Astrocyte of the hippocampus (primary cell): Measurements from ENCODE around the gene CDC16.
A peak's percentile ranks its signal among the peaks of the same experiment; 100 is the strongest.

Experiments used
- DNase-seq: peaks from one replicate; pipeline ENCODE4 v3.0.0; 2011; ENCODE audit warnings: low read depth, low spot score

The CDC16 gene

DNA sequence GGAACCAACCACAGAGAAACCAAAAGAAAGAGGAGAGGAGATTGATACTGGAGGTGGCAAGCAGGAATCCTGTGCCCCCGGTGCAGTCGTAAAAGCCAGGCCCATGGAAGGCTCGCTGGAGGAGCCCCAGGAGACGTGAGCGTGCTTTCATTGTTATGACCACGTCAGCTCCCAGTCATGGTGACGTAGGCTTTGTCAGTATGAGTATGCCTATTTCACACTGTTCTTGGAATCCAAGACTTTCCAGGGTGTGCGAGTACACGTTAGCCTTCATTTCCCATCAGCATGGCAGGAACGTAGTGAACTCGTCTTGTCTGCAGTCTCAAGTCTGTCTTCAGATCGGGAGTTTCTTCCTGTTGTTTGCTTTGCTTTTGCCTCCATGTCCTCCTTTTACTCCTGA, 64.2 kb downstream of the CDC16 start:
- DNase-seq = no peak

DNA sequence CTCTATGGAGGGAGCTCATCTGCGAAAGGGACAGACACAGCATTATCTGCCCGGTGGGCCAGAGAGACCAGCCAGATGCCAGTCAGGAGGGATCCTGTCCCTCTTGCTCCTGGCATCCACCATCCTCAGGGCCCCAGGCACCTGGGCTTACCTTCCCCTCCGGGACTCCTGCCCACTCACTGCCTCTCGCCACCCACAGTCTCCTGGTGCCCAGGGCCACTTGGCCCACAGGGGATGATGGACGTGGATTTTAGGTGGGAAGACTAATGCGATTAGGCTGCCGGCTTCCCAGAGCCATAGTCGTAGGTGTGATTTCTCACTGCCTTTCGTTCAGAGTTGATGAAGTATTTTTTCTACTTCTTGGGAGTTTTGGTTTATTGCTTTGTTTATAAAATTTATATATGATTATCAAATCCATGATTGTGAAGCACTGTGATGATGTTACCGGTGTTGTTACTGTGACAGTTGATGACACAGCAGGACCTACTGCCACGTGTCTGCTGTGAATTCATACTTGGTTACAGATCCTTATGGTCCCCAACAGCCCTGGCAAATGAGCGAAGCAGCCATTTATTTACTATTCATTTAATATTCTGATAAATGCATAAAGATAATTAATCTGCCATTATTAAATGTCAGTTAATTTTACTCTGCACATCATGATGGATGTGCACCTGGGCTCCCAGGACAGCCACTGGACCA, 65.1 kb downstream of the CDC16 start:
- DNase-seq = no peak

DNA sequence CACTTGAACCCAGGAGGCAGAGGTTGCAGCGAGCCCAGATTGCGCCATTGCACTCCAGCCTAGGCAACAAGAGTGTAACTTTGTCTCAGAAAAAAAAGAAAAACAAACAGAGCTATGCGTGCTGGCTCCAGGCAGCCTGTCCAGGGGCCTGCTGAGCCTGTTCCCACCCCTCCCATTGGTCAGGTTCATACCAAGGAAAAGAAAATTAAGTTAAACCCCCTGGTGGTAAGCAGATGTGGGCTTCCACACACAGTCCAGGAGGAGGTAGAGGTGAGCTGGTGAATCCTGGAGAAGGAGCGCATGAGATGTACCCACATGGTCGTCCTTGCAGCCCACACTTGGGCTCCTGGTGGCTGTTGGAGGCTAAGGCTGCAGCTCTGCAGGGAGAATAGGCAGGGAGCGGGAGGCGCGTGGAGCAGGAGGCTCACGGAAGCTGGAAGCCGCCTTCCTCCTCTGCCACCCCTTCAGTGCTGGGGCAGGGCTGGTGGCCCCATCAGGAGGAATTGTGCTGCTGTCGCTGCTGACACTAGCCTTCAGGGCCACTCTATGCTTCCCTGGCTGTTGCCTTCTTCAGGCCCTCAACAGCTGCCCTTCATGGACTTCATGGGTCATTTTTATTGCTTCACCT, 69.1 kb downstream of the CDC16 start:
- no peak for DNase-seq

DNA sequence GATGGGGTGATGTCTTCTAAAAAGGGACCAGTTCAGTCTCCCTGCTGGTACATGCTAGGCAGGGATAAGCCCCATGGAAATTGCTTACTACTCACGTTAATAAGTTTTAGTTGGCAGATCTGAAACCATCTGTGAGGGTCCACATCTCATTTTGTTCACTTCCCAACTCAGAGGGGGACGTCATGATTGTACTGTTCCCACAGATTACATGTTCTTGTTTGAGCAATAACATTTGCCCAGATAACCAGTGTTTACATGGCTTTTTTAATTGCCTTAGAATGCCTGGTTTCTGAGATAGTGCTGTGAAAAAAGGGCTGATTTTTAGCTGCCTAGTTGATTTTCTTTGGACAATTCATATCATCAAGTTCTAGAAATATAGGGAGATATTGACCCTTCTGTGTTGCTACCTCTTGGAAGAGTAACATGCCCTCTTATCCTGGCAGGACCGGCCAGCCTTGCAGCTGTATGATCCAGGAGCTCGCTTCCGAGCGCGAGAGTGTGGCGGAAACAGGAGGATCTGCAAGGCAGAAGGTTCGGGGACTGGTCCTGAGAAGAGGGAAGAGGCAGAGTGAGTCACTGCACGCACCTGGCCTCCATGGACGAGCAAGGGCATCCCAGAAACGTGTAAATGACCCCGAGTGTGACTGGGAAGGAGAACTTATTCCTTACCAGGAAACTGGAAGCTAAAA, 69.8 kb downstream of the CDC16 start:
- no peak for DNase-seq

DNA sequence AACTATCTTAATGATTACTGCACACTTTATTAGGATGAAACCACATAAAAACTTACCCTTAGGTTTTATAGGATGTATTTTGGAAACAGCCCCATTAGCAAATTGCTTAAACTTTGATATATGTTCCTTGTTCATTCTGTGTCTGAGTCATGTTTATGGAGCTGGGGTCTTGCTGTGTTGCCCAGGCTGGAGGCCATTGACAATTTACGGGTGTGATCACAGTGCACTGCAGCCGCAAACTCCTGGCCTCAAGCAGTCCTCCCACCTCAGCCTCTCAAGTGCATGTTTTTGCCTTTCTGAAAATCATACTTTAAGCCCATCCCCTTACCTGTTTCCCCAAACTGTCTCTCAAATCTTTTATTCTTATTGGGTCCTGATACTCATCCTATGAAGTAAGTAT, 74.4 kb downstream of the CDC16 start:
- no peak for DNase-seq

DNA sequence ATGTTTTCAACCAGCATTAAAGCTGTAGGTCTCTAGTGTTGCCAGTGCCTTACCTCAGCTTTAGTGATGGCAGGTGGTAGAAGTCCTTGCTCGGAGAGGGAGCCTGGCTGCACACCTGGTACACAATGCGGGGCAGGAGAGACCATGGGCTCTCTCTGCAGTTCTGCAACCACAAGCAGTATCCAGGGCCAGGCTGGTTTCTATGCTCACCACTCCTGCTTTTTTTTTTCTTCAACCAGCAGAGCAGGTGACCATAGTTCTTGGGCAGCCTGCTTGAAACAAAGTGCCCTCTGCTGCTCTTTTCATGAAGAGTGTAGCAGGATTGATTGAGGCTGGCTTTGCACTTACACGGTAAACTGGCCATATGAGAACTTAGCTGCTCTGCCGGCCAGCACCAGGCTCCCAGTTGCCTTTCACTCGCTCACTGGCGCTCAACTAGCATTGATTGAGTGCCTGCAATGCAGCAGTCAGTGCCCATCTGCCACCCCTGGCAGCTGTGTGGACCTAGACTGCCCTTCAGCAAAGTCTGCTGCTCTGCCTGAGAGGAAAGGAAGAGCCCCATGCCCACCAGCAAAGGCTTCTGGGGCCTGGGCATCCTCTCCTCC, 75.2 kb downstream of the CDC16 start:
- DNase-seq = no peak

DNA sequence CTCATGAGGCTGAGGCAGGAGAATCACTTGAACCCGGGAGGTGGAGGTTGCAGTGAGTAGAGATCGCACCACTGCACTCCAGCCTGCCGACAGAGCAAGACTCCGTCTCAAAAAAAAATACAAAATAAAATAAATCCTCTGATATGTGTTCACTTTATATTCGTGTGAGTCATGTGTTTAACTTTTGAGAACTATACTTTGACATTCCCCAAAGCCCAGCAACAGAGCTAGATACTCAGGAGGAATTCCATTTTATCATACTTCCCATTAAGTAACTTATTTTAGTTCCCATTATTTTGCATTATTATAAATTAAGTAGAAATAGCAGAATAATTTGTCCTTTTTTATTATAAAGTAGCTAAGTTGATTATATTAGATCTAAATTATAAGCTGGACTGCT, 76.3 kb downstream of the CDC16 start:
- DNase-seq = no peak

DNA sequence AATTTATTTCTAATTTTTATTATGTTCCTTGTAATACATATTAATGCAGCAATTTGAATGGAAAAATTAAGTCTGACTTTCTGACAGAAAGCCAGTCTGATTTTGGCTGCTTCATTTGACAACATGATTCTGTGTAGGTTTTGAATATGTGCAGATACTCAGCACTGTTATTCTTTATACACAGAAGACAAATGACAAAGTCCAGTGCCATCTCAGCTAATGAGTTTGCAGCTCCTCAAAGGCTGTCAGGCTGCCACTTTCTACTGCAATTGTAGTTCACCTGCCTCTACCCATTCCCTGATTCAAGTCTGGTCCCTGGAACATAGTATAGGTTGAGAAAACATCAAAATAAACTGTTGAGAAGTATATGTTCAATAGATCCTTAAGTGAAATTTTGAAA, 76.7 kb downstream of the CDC16 start:
- DNase-seq = no peak

DNA sequence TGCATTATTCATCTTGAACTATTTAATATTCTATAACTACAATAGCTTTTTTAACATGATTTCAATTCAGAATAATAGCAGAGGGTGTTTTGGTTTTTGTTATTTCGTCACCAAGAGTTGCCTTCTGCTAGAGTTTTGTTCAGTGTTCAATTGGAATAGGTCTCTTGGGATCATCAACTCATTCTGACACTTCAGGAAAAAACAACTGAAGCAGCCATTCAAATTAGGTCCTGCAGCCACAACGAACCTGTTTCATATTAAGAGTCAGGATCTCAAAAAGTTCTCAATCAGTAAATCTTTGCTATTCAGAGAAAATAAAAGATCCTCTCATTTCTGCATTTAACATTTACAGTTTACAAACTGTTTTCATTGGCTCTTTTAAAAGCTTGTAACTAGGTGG, 77.2 kb downstream of the CDC16 start:
- no peak for DNase-seq

DNA sequence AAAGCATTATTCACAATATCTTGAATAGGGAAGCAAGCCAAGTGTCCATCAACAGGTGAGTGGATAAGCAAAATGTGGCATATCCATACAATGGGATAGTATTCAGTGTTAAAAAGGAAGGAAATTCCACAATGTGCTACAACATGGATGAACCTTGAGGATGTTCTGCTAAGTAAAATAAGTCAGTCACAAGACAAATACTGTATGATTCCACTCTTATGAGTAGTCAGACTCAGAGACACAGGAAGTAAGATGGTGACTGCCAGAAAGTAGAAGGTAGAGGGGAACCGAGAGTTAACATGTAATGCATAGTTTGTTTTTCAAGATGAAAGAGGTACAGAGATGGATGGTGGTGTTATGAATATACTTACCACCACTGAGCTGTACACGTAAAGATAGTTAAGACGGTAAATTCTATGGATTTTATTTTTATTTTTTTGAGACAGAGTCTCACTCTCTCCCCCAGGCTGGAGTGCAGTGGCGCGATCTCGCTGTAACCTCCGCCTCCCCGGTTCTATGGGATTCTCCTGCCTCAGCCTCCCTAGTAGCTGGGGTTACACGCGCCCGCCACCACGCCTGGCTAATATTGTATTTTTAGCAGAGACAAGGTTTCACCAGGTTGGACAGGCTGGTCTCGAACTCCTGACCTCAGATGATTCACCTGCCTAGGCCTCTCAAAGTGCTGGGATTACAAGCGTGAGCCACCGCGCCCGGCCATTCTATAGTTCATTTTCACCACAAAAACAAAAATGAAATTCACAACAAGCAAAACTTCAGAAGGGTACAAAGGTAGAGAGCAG, 78.6 kb downstream of the CDC16 start:
- no peak for DNase-seq

DNA sequence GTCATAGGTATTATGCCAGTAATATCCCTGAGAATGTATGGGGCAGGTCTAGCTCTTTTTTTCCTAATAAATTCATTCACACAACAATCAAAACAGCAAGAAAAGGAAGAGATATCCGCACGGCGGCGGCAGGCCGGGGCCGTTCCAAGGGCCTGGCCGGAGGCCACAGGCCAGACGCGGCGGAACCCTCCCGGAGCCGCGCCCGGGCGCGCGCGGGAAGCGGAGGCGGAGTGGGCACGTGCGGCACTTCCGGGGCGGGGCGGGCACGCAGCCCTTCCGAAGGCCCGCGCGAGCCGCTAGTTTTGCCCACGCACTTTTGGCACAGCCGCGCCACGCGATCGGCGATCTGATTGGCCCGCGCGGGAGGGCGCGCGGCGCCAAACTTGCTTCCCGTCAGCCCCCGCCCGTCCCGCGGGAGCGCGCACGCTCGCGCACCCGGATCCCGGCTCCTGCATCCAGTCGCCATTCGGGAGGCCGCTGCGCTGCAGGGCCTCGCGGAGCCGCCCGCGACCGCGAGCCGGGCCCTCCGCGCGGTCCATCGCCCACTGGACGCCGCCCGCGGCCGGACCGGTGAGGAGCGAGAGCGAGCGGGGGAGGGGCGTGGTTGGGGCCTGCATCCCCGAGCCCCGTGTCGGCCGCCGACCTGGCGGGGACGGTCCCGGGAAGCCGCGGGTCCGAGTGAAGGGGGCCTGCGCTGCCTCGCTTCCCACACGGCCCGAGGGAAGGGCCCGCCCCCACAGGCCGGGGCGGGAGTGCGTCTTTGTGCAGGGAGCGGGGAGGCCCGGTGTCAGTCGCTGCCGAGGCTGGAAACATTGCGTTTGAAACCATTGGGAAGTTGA, 79.6 kb downstream of the CDC16 start, which contains the start of gene CHAMP1:
Gene CHAMP1 (plus strand): TSS at position 430 of the 839 bp plus-strand sequence. CDS start 9,340 bp downstream, outside the sequence.
- peak; percentile 99 for DNase-seq

DNA sequence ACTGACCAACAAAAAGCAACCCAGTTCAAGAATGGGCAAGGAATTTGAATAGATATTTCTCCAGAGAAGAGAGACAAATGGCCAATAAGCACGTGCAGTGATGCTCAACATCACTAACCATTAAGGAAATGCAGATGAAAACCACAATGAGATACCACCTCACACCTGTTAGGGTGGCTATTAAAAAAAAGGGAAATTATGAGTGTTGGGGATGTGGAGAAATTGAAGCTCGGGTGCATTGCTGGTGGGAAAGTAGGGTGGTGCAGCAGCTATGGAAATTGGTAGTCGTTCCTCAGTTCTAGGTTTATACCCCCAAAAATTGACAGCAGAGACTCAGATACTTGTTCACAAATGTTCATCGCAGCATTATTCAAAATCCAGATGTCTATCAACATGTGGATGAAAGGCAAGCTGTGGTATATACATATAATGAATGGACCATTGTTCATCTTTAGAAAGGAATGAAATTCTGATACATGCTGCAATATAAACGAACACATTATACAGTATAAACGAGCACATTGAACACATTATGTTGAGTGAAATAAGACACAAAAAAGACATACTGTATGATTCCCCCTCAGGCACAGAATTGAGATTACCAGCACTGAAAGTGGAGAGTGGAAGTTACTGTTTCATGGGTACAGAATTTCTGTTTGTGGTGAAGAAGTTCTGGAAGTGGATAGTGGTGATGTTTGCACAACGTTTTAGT, 80.5 kb downstream of the CDC16 start:
- no peak for DNase-seq

DNA sequence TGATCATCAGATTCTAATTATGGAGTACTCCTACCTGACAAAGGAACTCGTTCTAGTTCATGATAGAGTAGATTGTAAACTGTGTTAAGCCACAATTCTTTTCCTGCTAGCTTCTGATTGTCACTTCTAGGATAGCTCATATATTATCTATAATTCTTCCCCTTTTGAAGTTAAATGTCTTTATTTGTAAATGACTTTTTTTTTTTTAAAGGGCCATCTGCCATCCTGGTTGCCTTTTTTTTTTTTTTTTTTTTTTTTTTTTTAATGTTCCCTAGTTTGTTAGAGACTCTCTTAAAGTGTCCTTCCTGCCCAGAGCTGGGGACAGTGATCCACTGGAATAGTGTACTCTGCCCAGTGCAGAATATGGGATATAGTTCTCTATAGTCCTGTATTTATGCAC, 83.9 kb downstream of the CDC16 start:
- DNase-seq = no peak

DNA sequence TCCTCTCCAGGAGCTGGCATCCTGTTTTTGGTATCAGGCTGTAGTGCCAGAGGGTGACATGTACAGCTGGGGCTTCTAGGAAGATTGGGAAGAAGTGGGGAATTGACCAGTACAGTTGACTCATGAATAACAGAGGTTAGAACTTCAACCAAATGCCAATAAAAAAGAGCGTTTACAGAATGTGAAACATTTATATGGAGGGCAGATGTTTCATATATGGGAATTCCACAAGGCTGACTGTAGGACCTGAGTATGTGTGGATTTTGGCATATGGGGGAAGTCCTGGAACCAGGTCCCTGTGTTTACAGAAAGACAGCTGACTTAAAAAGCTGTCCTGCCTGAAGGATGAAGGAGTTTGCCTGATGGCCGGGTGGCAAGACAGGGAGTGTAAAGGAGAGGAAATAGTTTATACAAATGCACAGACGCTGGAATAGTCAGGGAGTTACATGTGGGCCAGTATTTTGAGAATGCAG, 84.8 kb downstream of the CDC16 start:
- DNase-seq = peak; percentile 53

DNA sequence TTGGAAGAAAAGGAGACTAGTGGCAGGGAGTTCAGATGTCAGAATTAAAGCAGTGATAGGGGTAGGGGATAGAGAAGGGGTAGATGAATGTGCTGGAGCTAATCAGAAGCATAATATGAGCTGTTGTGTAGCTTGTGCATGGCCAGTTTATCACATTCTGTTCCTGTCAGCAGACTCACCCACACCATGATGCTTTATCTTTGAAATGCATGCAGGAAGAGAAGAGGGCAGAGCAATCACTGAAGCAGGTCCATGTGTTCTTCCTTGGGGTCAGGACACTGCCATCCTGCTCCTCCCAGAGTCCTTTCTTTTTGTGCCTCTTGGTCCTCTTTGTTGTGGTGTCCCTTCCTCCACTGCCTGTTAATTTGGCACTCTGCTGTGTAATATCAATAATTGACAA, 85.4 kb downstream of the CDC16 start:
- no peak for DNase-seq

DNA sequence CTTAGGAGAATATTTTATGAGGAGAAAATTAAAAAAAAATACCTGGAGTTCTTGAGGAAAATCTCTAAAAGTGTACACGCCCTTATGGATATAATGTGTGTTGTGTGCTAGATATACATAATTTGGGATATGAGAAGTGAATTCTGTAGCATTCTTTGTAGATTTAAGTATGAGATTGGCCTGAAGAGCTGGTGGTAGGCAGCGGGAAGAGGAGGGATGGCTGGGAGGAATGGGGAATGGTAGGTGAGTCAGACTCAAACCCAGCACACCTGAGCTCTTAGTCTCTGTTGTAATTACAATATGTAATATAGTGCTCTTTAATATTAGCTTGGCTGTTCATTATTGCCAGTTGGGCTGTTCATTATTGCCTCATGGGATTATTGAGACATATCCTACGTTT, 86.6 kb downstream of the CDC16 start:
- DNase-seq = no peak
